IMR-90 (cell line): ENCODE results near the gene NOL4L.

Source experiments
- POLR2A ChIP-seq: IDR thresholded peaks from 2 replicates; pipeline ENCODE4 v1.6.1; 2012; ENCODE audit warnings: mild to moderate bottlenecking, low read depth, low read length
- TF ChIP-seq, protein P1 (sequence below): conservative IDR thresholded peaks from 2 replicates; pipeline ENCODE4 v1.5.1; 2012; ENCODE audit warnings: mild to moderate bottlenecking, low read depth, low read length, improper control_type of control experiment

DNA sequence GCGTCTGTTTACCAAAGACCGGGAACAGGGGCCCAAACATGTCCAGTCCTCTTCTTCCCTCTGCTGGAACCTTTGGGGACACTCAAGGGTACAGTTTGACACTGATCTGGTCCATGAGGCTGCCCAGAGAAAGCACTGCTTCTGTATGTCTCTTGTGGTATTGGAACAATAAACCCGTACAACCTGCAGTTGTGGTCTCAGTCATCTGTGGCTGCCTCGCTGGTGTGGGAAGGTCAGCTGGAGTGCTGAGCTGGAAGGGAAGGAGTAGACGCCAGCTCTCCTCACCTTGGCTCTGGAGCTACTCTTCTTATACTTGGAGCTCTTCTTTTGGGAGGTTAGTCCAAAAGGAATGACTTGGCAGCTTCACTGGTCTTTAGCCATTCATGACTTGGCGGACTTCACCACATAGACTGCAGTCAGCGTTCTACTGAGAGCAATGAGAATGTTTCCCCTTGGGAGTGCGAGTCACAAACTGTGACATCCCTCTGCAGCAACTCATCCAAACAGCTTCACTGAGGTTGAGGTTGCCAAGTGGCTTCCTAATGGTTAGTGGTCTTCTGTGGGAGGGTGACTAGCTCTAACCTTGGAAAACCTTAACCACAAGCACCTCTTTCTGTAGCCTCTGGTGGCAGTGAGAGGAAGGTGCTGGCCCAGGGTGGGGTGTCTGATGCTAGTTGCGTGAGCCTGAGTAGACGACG, 145.9 kb downstream of the NOL4L start:
- no peak for TF ChIP-seq POLR2A
- TF ChIP-seq, protein P1, sequence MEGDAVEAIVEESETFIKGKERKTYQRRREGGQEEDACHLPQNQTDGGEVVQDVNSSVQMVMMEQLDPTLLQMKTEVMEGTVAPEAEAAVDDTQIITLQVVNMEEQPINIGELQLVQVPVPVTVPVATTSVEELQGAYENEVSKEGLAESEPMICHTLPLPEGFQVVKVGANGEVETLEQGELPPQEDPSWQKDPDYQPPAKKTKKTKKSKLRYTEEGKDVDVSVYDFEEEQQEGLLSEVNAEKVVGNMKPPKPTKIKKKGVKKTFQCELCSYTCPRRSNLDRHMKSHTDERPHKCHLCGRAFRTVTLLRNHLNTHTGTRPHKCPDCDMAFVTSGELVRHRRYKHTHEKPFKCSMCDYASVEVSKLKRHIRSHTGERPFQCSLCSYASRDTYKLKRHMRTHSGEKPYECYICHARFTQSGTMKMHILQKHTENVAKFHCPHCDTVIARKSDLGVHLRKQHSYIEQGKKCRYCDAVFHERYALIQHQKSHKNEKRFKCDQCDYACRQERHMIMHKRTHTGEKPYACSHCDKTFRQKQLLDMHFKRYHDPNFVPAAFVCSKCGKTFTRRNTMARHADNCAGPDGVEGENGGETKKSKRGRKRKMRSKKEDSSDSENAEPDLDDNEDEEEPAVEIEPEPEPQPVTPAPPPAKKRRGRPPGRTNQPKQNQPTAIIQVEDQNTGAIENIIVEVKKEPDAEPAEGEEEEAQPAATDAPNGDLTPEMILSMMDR = peak; percentile 21; the same call in 1 of the 2 replicates
